ENCODE results near the gene WDR7. TPM values are rescaled to one million over a fixed set of nuclear protein-coding genes. Genes with fewer than 3 reads are reported as not detected.

WDR7 gene
- total and polyA plus RNA-seq, 4 donors, result 6.5 to 46.6 (median 20.5) TPM

DNA sequence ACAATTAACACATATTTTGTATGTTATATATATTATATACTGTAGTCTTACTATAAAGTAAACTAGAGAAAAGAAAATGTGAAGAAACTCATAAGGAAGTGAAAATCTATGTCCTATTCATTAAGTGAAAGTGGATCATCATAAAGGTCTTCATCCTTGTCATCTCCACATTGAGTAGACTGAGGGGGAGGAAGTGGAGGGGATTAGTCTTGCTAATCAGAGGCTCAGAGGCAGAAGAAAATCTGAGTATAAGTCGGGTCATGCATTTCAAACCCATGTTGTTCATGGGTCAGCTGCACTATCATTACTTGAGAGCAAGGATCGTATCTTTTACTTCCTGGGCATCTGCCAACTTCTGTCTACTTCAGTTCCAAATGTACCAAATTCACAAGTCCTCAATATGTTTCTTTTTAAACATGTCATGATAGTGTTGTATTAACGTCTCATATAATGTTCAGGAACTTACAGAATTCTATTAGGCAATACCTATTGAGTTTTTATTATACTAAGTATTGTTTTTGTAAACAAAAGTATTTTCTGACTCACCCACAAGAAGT is 286.8 kb downstream of the WDR7 start:
- Histone ChIP-seq H3K36me3 (ENCODE audit: control insufficient read depth in 1 of 2, insufficient read depth in 2 of 2, low read length in 1 of 2) (peaks cover 0 to 7% of the 10 kb centered on the region in 2 donors), H3K4me1 (ENCODE audit: control insufficient read depth in 1 of 2, insufficient read depth in 2 of 2, low read length in 2 of 2) (no peaks in the 10 kb centered on the region), H3K27me3 (ENCODE audit: control insufficient read depth in 1 of 2, insufficient read depth in 2 of 2, low read length in 1 of 2) (no peaks in the 10 kb centered on the region), H3K4me3 (ENCODE audit: low read length in 2 of 2) (no peak overlapping the region), H3K27ac (ENCODE audit: low read depth in 1 of 2, low read length in 2 of 2) (no peak overlapping the region), H3K9me3 (ENCODE audit: control insufficient read depth, low read length) (no peaks in the 10 kb centered on the region)
- intact Hi-C loops (cut with DNase I), result no loop called here
- 48 to 52% methylated on average over 3 of the region's 3 CpGs for WGBS, 2 donors
- no peak for ATAC-seq (ENCODE audit: low FRiP score)
- no peak for DNase-seq

DNA sequence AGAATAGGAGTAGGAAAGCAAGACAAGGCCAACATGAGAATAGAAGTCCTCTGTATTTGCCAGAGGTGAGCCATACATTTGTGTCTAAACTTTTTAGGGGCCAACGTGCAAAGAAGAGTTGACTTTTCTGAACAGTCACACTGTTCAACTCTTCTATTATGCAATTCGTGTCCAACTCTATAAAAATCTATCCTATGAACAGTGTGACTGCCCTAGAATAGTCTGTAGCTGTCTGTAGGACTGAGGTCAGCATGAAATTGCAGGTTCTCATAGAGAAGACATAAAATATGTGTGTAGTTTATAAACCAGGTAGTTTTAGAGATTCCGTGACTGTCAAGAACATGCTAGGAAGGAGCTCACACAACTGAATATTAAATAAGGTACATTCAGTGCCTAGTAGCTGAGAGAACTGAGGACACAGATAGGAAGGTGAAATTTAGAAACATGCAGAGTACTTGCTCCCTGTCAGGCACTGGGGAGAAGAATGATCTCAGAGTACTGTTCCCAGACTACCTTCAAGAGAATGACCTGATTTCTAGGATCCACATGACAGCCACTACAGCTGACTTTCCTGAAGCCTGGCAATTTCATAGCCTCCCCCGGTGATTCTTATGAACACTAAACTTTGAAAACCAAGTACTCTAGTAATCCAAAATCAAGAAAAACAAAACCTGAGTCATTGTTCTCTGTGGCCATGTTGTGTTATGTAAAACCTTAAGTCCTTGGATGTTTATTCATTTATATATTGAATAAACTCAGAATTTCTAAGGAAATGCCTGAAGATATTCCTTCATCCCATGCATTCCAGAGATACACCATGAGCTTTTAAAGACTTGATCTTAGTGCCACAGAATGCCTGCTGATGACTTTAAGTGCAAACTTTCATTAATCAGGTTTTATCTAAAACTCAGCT is 294.3 kb downstream of the WDR7 start:
- intact Hi-C loops (cut with DNase I), result no loop called here
- ATAC-seq (ENCODE audit: low FRiP score), result no peak
- no peaks in the 10 kb centered on the region for H3K9me3 ChIP-seq (ENCODE audit: control insufficient read depth, low read length)
- no peaks in the 10 kb centered on the region for H3K4me1 ChIP-seq (ENCODE audit: control insufficient read depth in 1 of 2, insufficient read depth in 2 of 2, low read length in 2 of 2)
- no peak for DNase-seq
- no peaks in the 10 kb centered on the region for H3K27me3 ChIP-seq (ENCODE audit: control insufficient read depth in 1 of 2, insufficient read depth in 2 of 2, low read length in 1 of 2)
- H3K27ac ChIP-seq (ENCODE audit: low read depth in 1 of 2, low read length in 2 of 2), result no peak overlapping the region
- peaks cover 1 to 4% of the 10 kb centered on the region in 2 donors for H3K36me3 ChIP-seq (ENCODE audit: control insufficient read depth in 1 of 2, insufficient read depth in 2 of 2, low read length in 1 of 2)
- WGBS, 2 donors, result 93 to 94% methylated on average over 4 of the region's 4 CpGs
- H3K4me3 ChIP-seq (ENCODE audit: low read length in 2 of 2), result no peak overlapping the region

DNA sequence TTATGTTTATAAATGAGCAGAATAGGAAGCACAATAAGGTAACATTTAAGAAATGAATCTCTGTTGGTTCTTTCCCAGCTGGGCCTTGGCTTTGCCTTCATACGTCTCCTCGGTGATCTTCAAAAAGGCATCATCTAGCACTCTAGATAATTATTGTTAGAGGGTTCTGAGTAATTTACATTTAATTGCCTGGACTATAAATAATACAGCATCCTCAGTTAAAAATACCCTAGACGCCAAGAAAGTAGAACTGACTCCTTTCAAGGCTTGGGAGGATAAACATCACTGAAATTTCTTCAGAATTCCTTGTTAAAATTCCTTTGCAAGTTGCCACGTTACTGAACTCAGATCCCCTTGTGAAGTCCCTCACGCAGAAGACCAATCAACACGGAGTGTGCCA is 296.1 kb downstream of the WDR7 start:
- H3K4me3 ChIP-seq (ENCODE audit: low read length in 2 of 2), result no peak overlapping the region
- no peaks in the 10 kb centered on the region for H3K4me1 ChIP-seq (ENCODE audit: control insufficient read depth in 1 of 2, insufficient read depth in 2 of 2, low read length in 2 of 2)
- ATAC-seq (ENCODE audit: low FRiP score), result no peak
- H3K27me3 ChIP-seq (ENCODE audit: control insufficient read depth in 1 of 2, insufficient read depth in 2 of 2, low read length in 1 of 2), result no peaks in the 10 kb centered on the region
- no peak for DNase-seq
- no peak overlapping the region for H3K27ac ChIP-seq (ENCODE audit: low read depth in 1 of 2, low read length in 2 of 2)
- WGBS, 2 donors, result 77 to 88% methylated on average over 6 of the region's 6 CpGs
- intact Hi-C loops (cut with DNase I), result no loop called here
- H3K9me3 ChIP-seq (ENCODE audit: control insufficient read depth, low read length), result no peaks in the 10 kb centered on the region
- H3K36me3 ChIP-seq (ENCODE audit: control insufficient read depth in 1 of 2, insufficient read depth in 2 of 2, low read length in 1 of 2), result peaks cover 0 to 1% of the 10 kb centered on the region in 2 donors

DNA sequence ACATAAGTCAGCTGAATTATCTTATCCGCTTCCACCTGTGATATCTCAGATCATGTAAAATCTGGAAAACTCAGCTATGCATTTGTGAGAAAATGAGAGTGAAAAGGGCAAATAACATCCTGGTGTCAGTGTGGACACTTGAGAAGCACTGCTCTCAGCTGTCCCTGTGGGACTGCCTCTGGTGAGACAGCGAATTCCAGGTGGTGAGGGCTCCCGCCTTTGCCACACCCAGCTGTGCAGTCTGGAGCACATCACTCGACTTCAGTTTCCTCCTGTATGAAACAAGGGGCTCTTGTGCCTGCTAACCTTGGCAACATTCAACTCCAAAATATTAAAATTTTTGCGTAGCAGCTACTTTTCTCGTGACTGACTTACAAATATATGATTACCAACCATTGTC is 300.9 kb downstream of the WDR7 start:
- H3K36me3 ChIP-seq (ENCODE audit: control insufficient read depth in 1 of 2, insufficient read depth in 2 of 2, low read length in 1 of 2), result peaks cover 0 to 1% of the 10 kb centered on the region in 2 donors
- WGBS, 2 donors, result 92 to 94% methylated on average over 6 of the region's 6 CpGs
- no peak for ATAC-seq (ENCODE audit: low FRiP score)
- H3K27me3 ChIP-seq (ENCODE audit: control insufficient read depth in 1 of 2, insufficient read depth in 2 of 2, low read length in 1 of 2), result no peaks in the 10 kb centered on the region
- H3K4me1 ChIP-seq (ENCODE audit: control insufficient read depth in 1 of 2, insufficient read depth in 2 of 2, low read length in 2 of 2), result no peaks in the 10 kb centered on the region
- no peak overlapping the region for H3K27ac ChIP-seq (ENCODE audit: low read depth in 1 of 2, low read length in 2 of 2)
- H3K4me3 ChIP-seq (ENCODE audit: low read length in 2 of 2), result no peak overlapping the region
- intact Hi-C loops (cut with DNase I), result no loop called here
- no peaks in the 10 kb centered on the region for H3K9me3 ChIP-seq (ENCODE audit: control insufficient read depth, low read length)
- DNase-seq, result no peak

DNA sequence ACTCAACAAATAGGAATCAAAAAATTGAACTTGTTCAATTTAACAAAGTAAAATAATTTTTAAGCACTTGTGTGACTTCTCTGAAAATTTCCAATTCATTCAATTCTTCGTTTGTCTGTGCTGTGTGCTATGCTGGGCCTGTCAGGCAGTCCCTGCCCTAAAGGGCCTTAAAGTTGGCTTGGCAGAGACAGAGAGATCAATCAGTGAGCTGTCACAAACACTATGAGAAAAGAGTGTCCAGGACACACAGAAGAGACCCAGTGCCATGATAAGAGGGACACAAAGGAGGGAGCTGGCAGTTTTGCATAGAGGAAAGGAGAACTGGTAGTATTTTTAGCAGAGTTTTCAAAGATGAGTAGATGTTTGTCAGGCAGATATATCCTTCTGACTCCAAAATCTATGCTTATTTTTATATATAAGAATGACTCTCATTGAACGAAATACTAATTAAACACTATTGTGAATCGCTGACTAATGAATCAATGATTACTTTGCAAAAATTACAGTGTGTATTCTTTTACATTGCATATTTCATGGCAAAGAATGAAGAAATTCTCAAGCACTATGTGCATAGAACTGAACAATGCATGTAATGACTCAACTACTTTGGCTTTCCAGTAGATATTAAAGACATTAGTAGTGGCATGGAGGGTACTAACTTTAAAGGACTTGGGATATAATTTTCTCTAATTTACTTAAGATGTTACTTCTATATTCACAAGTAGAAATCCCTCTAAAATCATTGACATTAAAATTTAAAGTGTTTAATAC is 302.5 kb downstream of the WDR7 start:
- H3K4me1 ChIP-seq (ENCODE audit: control insufficient read depth in 1 of 2, insufficient read depth in 2 of 2, low read length in 2 of 2), result no peaks in the 10 kb centered on the region
- no peak for ATAC-seq (ENCODE audit: low FRiP score)
- H3K27me3 ChIP-seq (ENCODE audit: control insufficient read depth in 1 of 2, insufficient read depth in 2 of 2, low read length in 1 of 2), result no peaks in the 10 kb centered on the region
- WGBS, 2 donors, result 94 to 99% methylated on average over 3 of the region's 3 CpGs
- H3K9me3 ChIP-seq (ENCODE audit: control insufficient read depth, low read length), result no peaks in the 10 kb centered on the region
- no peak overlapping the region for H3K27ac ChIP-seq (ENCODE audit: low read depth in 1 of 2, low read length in 2 of 2)
- intact Hi-C loops (cut with DNase I), result no loop called here
- peaks cover 0 to under 1% of the 10 kb centered on the region in 2 donors for H3K36me3 ChIP-seq (ENCODE audit: control insufficient read depth in 1 of 2, insufficient read depth in 2 of 2, low read length in 1 of 2)
- H3K4me3 ChIP-seq (ENCODE audit: low read length in 2 of 2), result no peak overlapping the region
- no peak for DNase-seq

DNA sequence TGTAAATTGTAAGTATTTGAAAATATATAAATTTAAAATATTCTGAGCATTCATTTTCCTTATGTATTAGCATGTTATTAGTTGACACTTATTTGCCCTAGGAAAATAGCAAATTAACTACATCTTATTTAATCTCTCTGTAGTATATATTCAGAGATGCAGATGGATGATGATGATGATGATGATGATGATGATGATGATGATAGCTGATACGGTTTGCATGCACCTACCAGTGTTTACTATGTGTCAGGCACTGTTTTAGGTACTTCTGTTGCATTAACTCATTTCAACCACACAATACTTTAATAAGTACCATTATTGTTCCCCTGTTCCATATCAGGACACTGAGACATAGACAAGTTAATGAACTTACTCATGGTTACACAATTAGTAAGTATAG is 304.3 kb downstream of the WDR7 start:
- H3K4me3 ChIP-seq (ENCODE audit: low read length in 2 of 2), result no peak overlapping the region
- H3K27ac ChIP-seq (ENCODE audit: low read depth in 1 of 2, low read length in 2 of 2), result no peak overlapping the region
- DNase-seq, result no peak
- WGBS, 2 donors, result 91% methylated on average over 1 of the region's 1 CpG
- ATAC-seq (ENCODE audit: low FRiP score), result no peak
- intact Hi-C loops (cut with DNase I), result no loop called here
- H3K4me1 ChIP-seq (ENCODE audit: control insufficient read depth in 1 of 2, insufficient read depth in 2 of 2, low read length in 2 of 2), result no peaks in the 10 kb centered on the region
- H3K36me3 ChIP-seq (ENCODE audit: control insufficient read depth in 1 of 2, insufficient read depth in 2 of 2, low read length in 1 of 2), result no peaks in the 10 kb centered on the region
- H3K27me3 ChIP-seq (ENCODE audit: control insufficient read depth in 1 of 2, insufficient read depth in 2 of 2, low read length in 1 of 2), result no peaks in the 10 kb centered on the region
- no peaks in the 10 kb centered on the region for H3K9me3 ChIP-seq (ENCODE audit: control insufficient read depth, low read length)

DNA sequence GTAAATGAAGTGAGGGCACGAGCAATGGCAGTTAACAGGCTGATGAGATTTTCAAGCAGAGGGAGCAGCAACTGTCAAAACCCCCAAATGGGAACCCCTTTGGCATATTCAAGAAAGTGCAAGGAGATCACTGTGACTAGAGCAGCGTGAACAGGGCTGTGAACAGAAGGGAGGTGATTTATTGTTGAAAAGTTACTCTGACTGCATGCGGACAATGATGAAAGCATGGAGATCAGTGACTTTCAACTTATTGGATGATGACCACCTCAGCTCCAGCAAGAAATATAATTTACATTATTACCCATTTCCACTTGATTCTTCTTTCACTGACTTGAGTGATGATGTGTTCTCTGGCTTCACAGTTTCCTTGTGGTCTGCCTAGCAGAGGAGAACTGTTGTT is 308.0 kb downstream of the WDR7 start:
- H3K27me3 ChIP-seq (ENCODE audit: control insufficient read depth in 1 of 2, insufficient read depth in 2 of 2, low read length in 1 of 2), result no peaks in the 10 kb centered on the region
- 86 to 89% methylated on average over 3 of the region's 3 CpGs for WGBS, 2 donors
- no peak overlapping the region for H3K27ac ChIP-seq (ENCODE audit: low read depth in 1 of 2, low read length in 2 of 2)
- intact Hi-C loops (cut with DNase I), result no loop called here
- H3K4me3 ChIP-seq (ENCODE audit: low read length in 2 of 2), result no peak overlapping the region
- no peaks in the 10 kb centered on the region for H3K9me3 ChIP-seq (ENCODE audit: control insufficient read depth, low read length)
- ATAC-seq (ENCODE audit: low FRiP score), result no peak
- no peak for DNase-seq
- H3K36me3 ChIP-seq (ENCODE audit: control insufficient read depth in 1 of 2, insufficient read depth in 2 of 2, low read length in 1 of 2), result no peaks in the 10 kb centered on the region
- no peaks in the 10 kb centered on the region for H3K4me1 ChIP-seq (ENCODE audit: control insufficient read depth in 1 of 2, insufficient read depth in 2 of 2, low read length in 2 of 2)

DNA sequence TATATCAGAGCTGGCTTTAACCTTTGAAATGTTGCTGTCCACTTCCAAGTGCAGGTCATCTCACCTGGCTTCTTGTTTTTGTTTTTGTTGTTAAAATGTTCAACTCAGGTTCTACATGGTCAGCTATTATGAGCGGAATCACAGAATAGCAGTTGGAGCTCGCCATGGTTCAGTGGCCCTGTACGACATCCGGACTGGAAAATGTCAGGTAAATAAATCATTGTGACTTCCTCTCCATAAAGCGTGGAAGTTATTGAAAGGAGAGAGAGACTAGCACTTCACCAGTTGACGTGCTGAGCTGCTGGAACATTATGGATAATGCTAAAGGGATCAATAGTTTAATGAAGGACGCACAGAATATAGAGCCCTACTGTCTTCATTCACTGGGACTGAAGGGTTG is 311.2 kb downstream of the WDR7 start:
- Histone ChIP-seq H3K27ac (ENCODE audit: low read depth in 1 of 2, low read length in 2 of 2) (no peak overlapping the region), H3K27me3 (ENCODE audit: control insufficient read depth in 1 of 2, insufficient read depth in 2 of 2, low read length in 1 of 2) (no peaks in the 10 kb centered on the region), H3K9me3 (ENCODE audit: control insufficient read depth, low read length) (no peaks in the 10 kb centered on the region), H3K4me1 (ENCODE audit: control insufficient read depth in 1 of 2, insufficient read depth in 2 of 2, low read length in 2 of 2) (no peaks in the 10 kb centered on the region), H3K36me3 (ENCODE audit: control insufficient read depth in 1 of 2, insufficient read depth in 2 of 2, low read length in 1 of 2) (peaks cover 0 to 2% of the 10 kb centered on the region in 2 donors), H3K4me3 (ENCODE audit: low read length in 2 of 2) (no peak overlapping the region)
- 79 to 86% methylated on average over 7 of the region's 7 CpGs for WGBS, 2 donors
- ATAC-seq (ENCODE audit: low FRiP score) (no peak), DNase-seq (no peak)
- intact Hi-C loops (cut with DNase I), result no loop called here

All from aorta (tissue), 5 donors.